NCI-H524 (cell line): ENCODE results near the gene TRPC1.
"Not testable (repeated sequence)": the region's sequence is repeated elsewhere in the genome, so short reads cannot be mapped to it uniquely, and the experiment has no call there.

Experiments
- DNase-seq, 2 experiments: peaks; one replicate each; lab custom pipeline; 2025; lab: John Stamatoyannopoulos, UW

Gene TRPC1

DNA sequence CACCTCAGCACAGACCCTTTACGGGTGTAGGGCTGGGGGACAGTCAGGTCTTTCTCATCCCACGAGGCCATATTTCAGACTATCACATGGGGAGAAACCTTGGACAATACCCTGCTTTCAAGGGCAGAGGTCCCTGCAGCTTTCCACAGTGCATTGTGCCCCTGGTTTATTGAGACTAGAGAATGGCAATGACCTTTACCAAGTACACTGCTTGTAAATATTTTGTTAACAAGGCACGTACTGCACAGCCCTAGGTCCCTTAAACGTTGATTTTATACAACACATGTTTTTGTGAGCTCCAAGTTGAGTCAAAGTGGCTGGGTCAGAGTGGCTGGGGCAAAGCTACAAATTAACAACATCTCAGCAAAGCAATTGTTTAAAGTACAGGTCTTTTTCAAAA is 28.8 kb downstream of the TRPC1 start:
- not testable (repeated sequence) for DNase-seq

DNA sequence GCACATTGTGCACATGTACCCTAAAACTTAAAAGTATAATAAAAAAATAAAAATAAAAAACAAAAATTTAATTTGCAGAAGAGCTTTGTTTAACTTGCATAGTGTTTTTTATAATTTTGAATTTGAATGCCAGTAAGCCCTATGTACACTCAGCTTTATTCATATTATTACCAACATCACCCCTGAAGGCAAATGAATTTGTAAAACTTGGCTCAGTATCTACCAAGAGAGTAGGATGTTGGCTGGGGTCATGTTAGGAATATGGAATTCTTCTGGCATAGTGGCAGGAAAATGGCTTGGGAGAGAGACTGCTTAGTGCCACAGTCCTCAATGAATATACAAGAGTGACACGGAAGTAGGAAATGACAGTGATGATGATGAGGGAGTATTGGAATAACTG is 30.7 kb downstream of the TRPC1 start:
- no peak for DNase-seq

DNA sequence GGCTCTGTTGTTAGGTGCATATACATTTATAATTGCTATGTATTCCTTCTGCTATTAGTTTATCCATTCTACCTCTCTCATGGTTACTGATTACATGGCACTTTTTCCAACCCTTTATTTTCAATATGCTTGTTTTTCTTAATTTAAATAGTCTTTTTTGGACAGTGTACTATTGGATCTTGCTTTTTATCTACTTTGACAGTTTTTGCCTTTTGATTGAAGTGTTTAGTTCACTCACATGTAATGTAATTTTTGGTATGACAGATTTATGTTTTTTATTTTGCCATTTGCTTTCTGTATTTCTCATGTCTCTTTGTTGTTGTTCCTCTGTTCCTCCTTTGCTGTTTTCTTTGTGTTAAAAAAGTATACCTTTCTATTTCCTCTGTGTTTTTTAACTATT is 44.5 kb downstream of the TRPC1 start:
- no peak for DNase-seq

DNA sequence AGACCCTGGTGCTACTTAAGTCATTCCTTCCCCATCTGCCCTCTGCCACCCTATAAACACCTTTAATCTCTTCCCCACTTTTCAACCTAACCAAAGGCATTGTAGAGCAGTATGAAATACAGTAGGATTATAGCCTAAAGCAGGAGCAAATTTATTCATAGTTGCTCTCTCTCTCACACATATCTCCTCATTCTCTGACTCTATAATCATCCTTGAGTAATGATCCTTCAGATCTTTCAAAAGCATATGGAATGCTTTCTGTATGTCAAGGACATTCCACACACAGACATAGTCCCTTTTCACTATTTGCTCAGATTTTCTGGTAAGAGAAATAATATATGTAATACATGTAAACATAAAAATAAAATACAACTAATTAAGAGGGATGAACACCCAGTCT is 54.1 kb downstream of the TRPC1 start:
- peak; percentile 85 to 94 for DNase-seq

DNA sequence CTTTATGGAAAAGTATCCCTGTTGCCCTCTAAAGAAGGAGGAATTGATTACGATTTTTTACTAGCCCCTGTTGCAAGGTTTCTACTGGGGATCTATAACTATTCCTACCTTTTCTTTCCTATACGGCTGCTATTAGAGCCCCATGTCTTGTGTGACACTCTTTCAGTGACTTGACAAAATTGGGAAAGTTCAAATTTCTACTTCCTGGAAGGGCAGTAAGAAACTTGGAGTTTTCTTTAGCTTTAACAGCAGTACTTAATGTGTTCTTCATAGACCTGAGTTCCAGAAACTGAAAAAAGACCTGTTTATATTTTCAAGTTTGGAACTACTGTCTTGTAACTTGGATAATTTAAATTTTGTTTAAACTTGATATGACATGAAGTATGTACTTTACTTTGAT is 54.7 kb downstream of the TRPC1 start:
- DNase-seq: no peak

DNA sequence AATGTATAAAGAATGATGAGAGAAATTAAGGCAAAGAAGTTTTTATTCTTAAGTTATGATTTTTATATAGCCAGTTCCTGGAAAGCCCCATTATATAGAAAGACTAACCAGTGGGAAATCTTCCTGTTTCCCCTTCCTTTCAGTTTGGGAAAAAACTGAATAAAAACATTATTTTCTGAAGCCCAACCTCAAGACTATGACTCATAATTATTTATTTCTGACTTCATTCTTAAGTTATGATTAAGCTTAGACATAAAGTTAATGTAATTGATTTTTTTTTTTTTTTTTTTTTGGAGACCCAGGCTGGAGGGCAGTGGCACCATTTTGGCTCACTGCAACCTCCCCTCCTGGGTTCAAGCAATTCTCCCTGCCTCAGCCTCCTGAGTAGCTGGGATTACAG is 55.8 kb downstream of the TRPC1 start:
- DNase-seq: no peak

DNA sequence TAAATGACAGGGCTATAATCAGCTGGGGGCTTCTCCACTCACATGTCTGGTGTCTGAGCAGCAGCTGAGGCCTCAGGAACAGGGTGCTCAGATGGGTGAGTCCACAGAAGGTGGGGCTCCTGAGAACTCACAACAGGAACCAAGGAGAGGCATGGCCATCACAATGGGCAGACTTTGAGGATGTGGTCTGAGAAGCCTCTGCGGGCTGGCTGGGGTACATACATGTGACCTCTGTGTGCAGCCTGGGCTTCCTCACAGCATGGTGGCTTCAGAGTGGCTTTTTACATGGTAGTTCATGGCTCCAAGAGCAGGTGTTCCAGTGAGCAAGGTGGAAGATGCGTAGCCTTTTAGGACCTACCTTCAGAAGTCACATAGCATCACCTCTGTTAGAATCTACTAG is 58.8 kb downstream of the TRPC1 start:
- DNase-seq: no peak

DNA sequence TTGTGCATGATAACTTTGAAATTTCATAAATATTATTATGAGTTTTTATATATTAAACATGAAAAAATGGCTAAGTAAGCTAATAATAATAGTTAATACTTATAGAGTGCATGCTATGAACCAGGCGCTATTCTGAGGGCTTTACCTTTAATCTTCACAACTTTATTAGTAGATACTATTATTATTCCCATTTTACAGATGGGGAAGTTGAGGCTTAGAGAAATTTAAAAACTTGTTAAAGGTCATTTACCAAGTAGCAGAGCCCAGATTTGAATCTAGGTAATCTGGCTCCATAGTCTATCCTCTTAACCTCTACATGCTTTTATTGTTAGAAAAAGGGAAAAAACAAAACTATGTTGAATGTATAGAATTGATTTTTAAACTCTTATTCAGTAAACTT is 60.4 kb downstream of the TRPC1 start:
- no peak for DNase-seq

DNA sequence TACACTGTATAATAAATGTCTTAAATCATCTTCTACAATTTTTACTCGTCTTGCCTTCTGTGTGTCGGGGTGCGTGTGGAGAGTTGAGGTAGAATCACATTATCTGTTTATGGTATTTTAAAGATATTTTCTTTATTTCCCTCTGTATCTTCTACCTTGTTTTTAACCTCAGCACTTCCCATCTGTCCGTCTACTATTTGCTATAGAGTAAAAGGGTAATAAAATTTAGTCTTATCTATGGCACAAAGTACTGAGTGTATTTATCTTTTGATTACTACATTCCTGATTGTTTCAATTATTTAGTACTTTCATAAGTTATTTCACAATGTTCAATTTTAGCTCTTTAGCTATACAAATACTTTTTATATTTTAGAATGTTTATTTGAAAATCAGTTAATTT is 62.2 kb downstream of the TRPC1 start:
- DNase-seq: no peak

DNA sequence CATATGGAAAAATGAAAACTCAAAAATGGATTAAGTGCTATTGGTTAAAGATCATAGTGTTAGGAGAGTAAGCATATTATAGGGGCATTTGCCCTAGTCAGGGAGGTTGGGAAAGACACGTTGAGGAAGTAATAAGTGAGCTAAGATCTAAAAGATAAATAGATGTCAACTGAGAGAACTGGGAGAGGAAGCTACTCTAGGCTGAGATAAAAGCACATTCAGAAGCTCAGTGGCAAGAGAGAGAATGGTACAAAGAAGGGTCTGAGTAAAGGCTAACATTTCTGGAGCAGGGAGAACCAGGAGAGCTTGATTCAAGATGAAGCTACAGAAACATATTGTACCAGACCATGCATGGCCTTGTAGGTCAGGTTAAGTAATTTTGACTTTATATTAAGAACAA is 63.9 kb downstream of the TRPC1 start:
- no peak for DNase-seq

DNA sequence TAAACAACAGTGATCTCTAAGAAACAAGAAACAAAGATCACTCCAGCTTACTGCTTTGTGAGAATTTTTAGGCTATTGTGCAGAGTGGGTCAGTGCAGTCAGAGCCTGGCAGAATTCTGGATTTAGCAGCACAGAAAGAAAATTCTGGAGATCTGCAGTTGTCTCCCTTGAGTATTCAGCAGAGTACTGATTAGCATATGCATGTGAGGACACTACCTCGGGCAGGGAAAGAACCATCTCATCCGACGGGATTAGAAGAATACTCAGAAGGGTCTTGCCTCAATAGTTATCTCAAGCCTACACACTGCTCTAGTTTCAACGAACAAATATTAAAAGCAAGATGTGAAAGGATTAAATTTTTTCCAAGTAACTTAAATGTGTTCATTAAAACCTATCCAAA is 70.7 kb downstream of the TRPC1 start:
- DNase-seq: peak in 1 of 2 experiments; percentile 61

DNA sequence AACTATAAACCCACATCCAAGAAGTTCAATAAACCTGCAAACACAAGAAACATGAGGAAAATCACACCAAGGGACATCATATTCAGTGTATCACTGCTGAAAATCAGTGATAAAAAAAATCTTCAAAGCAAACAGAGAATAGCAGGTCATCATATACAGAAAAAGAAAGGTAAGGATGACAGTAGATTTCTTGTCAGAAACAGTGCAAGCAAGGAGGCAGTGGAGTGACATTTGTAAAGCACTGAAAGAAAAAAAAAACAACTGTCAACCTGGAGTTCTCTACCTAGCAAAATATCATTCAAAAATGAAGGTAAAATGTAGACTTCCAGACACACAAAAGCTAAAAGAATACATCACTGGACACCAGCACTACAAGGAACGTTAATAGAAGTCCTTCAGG is 71.5 kb downstream of the TRPC1 start:
- no peak for DNase-seq

DNA sequence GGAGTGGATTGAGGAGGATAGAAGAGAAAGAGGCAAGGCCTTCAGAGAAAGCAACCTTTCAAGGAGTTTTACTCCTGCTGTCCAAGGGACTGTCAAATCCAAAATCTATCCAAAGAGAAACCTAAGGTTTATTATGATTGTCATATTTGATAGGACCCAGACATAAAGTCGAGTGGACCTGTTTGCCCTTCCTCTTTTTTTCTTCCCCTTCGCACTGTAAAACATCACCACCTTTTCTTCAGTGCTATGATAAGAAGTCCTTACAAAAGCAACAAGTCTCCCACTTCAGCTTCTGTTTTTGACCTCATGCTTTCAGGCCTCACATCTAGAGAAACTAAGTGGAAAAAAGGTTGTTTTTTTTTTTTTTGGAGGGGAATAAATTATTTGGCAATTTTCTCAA is 73.0 kb downstream of the TRPC1 start:
- DNase-seq: no peak

DNA sequence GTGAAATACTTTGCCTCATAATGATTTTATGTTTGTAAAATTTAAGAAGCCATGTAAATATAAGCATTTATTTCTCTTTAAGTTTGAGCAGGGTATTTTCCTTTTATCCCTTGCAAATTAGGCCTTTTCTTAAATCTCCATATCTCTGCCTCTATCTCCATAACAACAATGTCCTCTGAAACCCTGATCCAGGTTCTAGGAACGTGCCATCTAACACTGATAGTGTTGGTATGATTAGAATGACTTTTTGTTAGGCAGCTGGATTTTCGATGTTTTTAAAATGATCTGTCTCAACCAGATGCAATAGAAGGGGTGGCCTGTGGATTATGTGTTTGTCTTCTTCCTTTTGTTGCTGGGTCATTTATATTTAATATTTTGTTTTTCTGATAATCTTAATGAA is 77.9 kb downstream of the TRPC1 start:
- DNase-seq: no peak

DNA sequence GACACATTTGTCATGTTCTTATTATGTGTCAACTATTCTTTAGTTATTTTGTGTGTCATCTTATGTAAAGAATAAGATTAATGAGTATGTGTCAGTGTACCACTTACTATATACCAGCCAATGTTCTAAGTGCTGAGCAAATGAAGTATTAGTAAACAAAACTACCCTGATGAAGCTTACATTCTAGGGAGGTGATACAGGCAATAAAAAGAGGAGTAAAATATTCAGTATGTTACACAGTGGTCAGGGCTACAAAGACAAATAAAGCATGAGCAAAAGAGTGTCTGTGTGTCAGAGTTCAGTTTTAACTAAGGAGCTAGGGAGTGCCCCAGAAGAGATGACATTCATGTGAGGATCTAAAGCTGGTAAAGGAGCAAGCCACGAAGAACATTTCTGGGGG is 79.1 kb downstream of the TRPC1 start:
- no peak for DNase-seq

DNA sequence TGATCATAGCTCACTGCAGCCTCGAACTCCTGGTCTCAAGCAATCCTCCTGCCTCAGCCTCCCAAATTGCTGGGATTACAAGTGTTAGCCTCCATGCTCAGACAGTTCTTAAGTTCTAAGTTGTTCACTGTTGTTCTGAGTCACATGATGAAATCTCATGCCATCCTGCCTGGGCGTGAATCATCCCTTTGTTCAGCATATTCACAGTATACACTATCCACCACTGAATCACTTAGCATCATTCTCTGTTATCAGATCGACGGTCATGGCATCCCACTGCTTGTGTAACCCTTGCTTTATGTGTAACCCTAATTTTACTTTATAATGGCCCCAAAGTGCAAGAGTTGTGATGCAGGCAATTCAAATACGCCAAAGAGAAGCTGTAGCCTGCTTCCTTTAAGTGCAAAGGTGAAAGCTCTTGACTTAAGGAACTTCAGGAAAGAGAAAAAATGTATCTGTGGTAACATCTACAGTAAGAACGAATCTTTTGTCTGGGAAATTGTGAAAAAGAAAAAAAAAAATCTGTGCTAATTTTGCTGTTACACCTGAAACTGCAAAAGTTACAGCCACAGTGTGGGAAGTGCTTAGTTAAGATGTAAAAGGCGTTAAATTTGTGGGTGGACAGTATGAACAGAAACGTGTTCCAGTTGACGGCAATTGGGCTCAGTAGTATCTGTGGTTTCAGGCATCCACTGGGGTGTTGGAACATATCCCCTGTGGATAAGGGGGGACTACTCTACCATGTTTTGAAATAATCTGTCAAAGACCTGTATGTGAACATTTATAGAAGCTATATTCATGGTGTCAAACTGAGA is 84.5 kb downstream of the TRPC1 start:
- no peak for DNase-seq

DNA sequence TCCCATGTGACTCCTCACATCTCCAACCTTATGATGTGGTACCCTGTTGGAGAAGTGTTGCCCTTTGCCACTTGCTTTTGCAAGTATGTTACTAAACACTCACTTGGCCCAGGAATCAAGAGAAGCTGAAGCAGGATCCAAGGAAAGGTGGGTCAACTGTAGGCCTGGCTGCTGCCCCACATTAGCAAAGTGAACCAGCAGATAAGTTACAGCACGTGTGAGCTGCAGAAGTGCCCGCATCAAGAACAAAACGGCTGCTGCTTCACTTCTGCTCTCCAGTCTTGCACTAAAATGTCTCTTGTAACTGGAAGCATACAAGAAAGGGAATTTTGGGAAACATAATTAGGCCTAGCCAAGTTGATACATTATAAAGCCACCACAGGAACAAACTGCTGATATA is 85.4 kb downstream of the TRPC1 start:
- no peak for DNase-seq

DNA sequence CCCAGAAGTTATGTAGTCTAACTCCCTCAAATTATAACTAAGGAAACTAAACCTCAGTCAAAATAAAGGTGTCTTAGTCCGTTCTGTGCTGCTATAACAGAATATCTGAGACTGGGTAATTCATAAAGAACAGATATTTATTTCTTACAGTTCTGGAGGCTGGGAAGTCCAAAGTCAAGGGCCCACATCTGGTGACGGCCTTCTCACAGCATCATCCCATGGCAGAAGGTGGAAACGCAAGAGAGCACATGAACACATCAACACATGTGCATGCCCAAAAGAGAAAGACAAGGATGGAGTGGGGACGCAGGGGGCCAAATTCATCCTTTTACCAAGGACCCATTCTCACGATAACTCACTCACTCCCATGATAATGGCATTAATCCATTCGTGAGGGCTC is 92.0 kb downstream of the TRPC1 start:
- DNase-seq: no peak

DNA sequence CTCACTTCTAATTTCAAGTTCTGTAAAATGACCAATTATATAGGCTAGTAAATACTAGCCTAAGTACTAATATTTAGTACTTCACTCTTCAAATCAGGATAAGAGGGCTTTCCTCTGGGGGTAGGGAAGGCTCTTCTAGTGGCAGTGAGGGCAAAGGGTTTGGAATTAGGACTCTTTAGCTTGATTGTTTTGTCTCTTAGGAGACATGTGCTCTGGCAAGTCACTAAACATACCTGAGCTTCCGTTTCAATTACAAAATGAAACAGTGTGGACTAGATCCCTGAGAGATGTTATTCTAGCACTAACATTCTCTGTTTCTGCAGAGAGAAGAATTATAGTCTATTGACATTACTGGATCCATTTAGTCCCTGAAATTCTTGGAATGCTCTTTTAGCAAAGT is 93.5 kb downstream of the TRPC1 start:
- no peak for DNase-seq

DNA sequence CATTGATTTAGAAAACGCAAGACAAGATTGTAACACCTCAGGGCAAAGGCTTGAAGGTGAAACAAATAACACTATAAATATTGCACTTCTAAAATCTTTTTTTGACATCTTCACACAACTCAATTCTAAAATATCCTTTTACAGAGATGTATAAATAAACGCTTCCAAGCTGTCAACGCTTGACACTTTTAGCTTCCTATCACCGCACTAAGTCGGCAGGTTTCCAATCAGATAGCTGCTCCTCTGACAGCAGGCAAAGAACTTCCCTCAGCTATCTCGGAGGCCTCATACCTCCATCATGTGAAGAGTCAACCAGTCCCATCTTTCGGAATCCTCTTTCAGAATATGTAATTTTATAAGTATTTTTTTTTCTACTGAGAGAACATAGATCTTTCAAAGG is 94.1 kb downstream of the TRPC1 start:
- DNase-seq: no peak

DNA sequence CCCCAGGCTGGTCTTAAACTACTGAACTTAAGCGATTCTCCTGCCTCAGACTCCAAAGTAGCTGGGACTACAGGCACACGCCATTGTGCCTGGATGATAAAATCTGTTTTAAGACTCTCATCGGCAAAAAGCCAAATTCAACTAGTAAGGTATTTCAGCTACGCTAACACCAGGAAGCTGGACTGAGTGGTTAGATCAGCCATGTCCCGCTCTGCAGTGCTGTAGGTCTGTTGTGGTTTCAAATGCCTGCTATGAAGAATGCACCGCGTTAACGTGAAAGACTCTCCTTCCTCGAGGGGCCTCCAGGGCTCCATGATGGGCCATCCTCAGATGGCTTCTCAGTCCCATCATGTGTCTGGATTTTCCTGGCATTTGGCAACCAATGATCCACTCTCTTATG is 94.8 kb downstream of the TRPC1 start:
- DNase-seq: no peak

DNA sequence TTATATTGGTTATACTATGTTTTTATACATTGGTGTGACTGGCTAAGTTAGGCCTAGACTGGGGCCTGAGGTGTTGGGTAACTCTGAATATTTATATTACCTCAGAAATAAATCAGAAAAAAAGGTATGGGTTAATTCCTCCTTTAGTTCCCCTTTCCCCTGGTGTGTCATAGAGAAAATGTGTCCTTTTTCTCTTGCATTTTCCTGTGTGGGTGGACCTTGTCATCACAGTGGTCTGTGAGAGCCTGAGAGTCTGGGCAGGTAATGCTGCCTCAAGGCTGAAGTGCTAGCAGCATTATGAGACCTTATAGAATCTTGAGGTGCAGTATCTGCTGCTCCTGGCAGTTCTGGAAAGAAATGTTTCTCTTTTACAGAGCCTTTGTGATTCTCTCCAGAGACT is 95.3 kb downstream of the TRPC1 start:
- no peak for DNase-seq

DNA sequence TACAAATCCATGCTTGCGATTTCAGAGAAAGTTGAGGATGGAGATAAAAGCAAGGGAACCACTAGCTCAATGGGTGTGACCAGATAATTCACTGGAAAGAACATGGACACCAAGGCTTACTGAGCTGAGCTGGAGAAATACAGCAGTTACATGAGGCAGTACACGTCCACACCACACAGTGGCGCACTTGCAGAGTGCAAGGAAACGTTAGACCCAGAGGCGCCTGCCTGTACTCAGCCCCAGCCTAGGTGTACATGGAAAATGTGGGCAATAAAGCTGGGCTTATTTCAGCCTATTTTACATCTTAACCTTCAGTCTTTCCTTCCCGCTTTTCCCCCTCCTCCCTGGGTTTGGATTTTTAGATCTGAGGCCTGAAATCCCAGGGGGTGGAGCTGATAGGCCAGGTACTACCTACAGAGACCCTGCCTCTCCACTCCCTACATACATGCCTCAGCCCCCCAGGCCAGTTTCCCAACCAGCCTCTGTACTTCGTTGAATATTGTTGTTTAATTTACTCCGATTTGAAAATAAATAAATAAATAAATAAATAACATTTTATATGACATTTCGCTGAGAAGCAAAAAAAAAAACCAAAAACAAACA is 105.0 kb downstream of the TRPC1 start:
- DNase-seq: peak; percentile 43 to 84

DNA sequence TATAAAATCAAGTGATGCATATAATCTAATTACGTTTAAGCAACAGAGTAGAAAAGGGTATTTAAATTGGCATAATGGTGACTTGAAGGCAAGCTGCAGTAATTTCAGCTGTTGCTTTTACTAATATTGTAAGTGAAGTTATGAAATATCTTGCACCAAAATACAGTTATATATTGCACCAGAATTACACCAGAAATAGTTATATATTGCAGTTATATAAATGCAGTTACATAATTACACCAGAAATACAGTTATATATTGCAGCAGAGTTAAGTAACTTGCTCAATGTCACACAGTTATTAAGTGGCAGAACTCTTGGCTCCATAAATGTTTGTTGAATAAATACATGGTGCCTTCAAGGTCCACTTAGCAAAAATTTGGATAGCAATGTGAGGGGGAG is 113.7 kb downstream of the TRPC1 start:
- no peak for DNase-seq
